ENCODE data around the gene GCSAM.
A peak's percentile ranks its signal among the peaks of the same experiment; 100 is the strongest.

GCSAM gene

DNA sequence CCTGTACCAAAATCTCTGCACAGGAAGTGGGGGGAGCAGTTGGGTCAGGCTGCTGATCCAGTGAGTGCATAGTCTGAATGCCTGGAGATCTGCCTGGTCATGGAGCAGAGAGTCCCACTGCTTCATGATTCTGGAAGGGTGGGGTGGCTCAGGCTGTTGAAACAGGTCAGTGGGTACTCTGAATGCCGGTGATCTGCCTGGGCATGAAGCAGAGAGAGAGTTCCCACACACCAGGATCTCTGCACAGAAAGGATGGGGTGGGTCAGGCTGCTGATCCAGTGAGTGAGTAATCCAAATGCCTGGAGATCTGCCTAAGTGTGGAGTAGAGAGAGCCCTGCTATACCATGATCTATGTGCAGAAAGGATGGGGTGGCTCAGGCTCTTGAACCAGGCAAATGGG, 16.1 kb upstream of the GCSAM start:
- Histone ChIP-seq H3K27me3 (ENCODE audit: insufficient read depth, low read length, poor library complexity) (no peaks in the 10 kb centered on the region), H3K36me3 (ENCODE audit: control insufficient read depth, insufficient read depth, low read length) (no peaks in the 10 kb centered on the region), H3K56ac (ENCODE audit: low read length) (no peak overlapping the region), H2BK15ac (replicated peaks; ENCODE audit: low read depth) (no peak overlapping the region), H2BK5ac (ENCODE audit: low read length) (no peak overlapping the region), H3K4me2 (ENCODE audit: low read length) (no peak overlapping the region), H4K5ac (ENCODE audit: low read length) (no peak overlapping the region), H2AK5ac (ENCODE audit: low read length) (no peak overlapping the region), H3K79me1 (ENCODE audit: low read length) (no peaks in the 10 kb centered on the region), H3K18ac (ENCODE audit: low read length) (no peak overlapping the region), H3K27ac (ENCODE audit: low read depth, low read length) (no peak overlapping the region), H3K4ac (ENCODE audit: low read depth, low read length) (no peak overlapping the region), H3K9ac (ENCODE audit: low read length) (no peak overlapping the region), H3K4me1 (ENCODE audit: control insufficient read depth, low read depth, low read length) (no peaks in the 10 kb centered on the region), H3K4me3 (ENCODE audit: low read length) (no peak overlapping the region), H3K79me2 (ENCODE audit: control insufficient read depth, insufficient read depth, low read length) (no peaks in the 10 kb centered on the region), H3K23ac (ENCODE audit: low read length) (no peak overlapping the region), H4K8ac (ENCODE audit: low read depth, low read length) (no peak overlapping the region), H2BK120ac (ENCODE audit: low read depth, low read length) (no peak overlapping the region)
- WGBS (ENCODE audit: extremely low coverage, insufficient coverage, low lambda C conversion rate), result no CpG with 5 or more reads among the region's 1 CpG
- no peak for DNase-seq

DNA sequence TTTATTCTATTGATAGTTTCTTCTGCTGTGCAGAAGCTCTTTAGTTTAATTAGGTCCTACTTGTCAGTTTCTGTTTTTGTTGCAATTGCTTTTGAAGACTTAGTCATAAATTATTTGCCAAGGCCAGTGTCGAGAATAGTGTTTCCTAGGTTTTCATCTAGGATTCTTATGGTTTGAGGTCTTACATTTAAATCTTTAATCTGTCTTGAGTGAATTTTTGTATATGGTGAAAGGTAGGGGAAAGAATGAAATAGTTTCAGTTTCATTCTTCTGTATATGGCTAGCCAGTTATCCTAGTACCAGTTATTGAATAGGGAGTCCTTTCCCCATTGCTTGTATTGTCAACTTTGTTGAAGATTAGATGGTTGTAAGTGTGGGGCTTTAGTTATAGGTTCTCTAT, 10.6 kb upstream of the GCSAM start:
- Histone ChIP-seq H3K4me3 (ENCODE audit: low read length) (no peak overlapping the region), H3K4me1 (ENCODE audit: control insufficient read depth, low read depth, low read length) (no peaks in the 10 kb centered on the region), H3K4me2 (ENCODE audit: low read length) (no peak overlapping the region), H3K36me3 (ENCODE audit: control insufficient read depth, insufficient read depth, low read length) (no peaks in the 10 kb centered on the region), H3K4ac (ENCODE audit: low read depth, low read length) (no peak overlapping the region), H3K9ac (ENCODE audit: low read length) (no peak overlapping the region), H3K27ac (ENCODE audit: low read depth, low read length) (no peak overlapping the region), H2BK15ac (replicated peaks; ENCODE audit: low read depth) (no peak overlapping the region), H2BK120ac (ENCODE audit: low read depth, low read length) (no peak overlapping the region), H3K79me1 (ENCODE audit: low read length) (no peaks in the 10 kb centered on the region), H3K23ac (ENCODE audit: low read length) (no peak overlapping the region), H2AK5ac (ENCODE audit: low read length) (no peak overlapping the region), H3K18ac (ENCODE audit: low read length) (no peak overlapping the region), H4K8ac (ENCODE audit: low read depth, low read length) (no peak overlapping the region), H4K5ac (ENCODE audit: low read length) (no peak overlapping the region), H2BK5ac (ENCODE audit: low read length) (no peak overlapping the region), H3K56ac (ENCODE audit: low read length) (no peak overlapping the region), H3K27me3 (ENCODE audit: insufficient read depth, low read length, poor library complexity) (no peaks in the 10 kb centered on the region), H3K79me2 (ENCODE audit: control insufficient read depth, insufficient read depth, low read length) (no peaks in the 10 kb centered on the region)
- DNase-seq, result no peak
- WGBS (ENCODE audit: extremely low coverage, insufficient coverage, low lambda C conversion rate), result no CpG with 5 or more reads among the region's 1 CpG

GRCh38 chr3:112143251-112143650, 10.2 kb upstream of the GCSAM start:
- H2AK5ac ChIP-seq (ENCODE audit: low read length), result no peak overlapping the region

DNA sequence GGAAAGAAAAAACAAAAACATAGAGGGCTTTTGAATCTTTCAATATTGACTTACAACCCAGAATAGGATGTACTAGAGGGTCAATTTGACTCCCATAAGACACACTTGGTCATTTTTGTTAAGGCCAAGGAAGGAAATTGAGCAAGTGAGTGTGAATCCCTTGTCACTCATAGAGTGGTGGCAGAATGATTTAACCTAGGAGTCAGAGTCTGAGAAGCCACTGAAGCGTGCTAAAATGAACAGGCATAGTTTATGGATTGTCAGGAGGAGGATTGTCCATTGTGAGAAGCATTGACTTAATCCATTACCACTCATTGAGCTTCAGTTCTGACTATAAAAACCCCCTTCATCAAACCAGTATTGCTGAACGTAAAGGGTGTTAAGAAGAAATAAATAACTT, 8.2 kb upstream of the GCSAM start:
- Histone ChIP-seq H4K5ac (ENCODE audit: low read length) (no peak overlapping the region), H3K4ac (ENCODE audit: low read depth, low read length) (no peak overlapping the region), H2AK5ac (ENCODE audit: low read length) (no peak overlapping the region), H3K79me1 (ENCODE audit: low read length) (no peaks in the 10 kb centered on the region), H3K36me3 (ENCODE audit: control insufficient read depth, insufficient read depth, low read length) (no peaks in the 10 kb centered on the region), H3K23ac (ENCODE audit: low read length) (no peak overlapping the region), H2BK5ac (ENCODE audit: low read length) (no peak overlapping the region), H3K79me2 (ENCODE audit: control insufficient read depth, insufficient read depth, low read length) (no peaks in the 10 kb centered on the region), H3K56ac (ENCODE audit: low read length) (no peak overlapping the region), H3K27me3 (ENCODE audit: insufficient read depth, low read length, poor library complexity) (no peaks in the 10 kb centered on the region), H3K4me3 (ENCODE audit: low read length) (no peak overlapping the region), H2BK120ac (ENCODE audit: low read depth, low read length) (no peak overlapping the region), H3K27ac (ENCODE audit: low read depth, low read length) (no peak overlapping the region), H3K18ac (ENCODE audit: low read length) (no peak overlapping the region), H3K4me2 (ENCODE audit: low read length) (no peak overlapping the region), H3K9ac (ENCODE audit: low read length) (no peak overlapping the region), H3K4me1 (ENCODE audit: control insufficient read depth, low read depth, low read length) (no peaks in the 10 kb centered on the region), H4K8ac (ENCODE audit: low read depth, low read length) (no peak overlapping the region), H2BK15ac (replicated peaks; ENCODE audit: low read depth) (no peak overlapping the region)
- no CpG with 5 or more reads among the region's 2 CpGs for WGBS (ENCODE audit: extremely low coverage, insufficient coverage, low lambda C conversion rate)
- no peak for DNase-seq

More at GRCh38 chr3:112143251-112143650, 10.2 kb upstream of the GCSAM start:
- Histone ChIP-seq H3K4me1 (ENCODE audit: control insufficient read depth, low read depth, low read length) (no peaks in the 10 kb centered on the region), H4K5ac (ENCODE audit: low read length) (no peak overlapping the region), H3K4ac (ENCODE audit: low read depth, low read length) (no peak overlapping the region), H3K9ac (ENCODE audit: low read length) (no peak overlapping the region), H3K27me3 (ENCODE audit: insufficient read depth, low read length, poor library complexity) (no peaks in the 10 kb centered on the region), H3K4me2 (ENCODE audit: low read length) (no peak overlapping the region), H3K56ac (ENCODE audit: low read length) (no peak overlapping the region), H3K4me3 (ENCODE audit: low read length) (no peak overlapping the region), H2BK15ac (replicated peaks; ENCODE audit: low read depth) (no peak overlapping the region), H3K79me1 (ENCODE audit: low read length) (no peaks in the 10 kb centered on the region), H2BK120ac (ENCODE audit: low read depth, low read length) (no peak overlapping the region), H3K36me3 (ENCODE audit: control insufficient read depth, insufficient read depth, low read length) (no peaks in the 10 kb centered on the region), H2BK5ac (ENCODE audit: low read length) (no peak overlapping the region), H3K79me2 (ENCODE audit: control insufficient read depth, insufficient read depth, low read length) (no peaks in the 10 kb centered on the region), H4K8ac (ENCODE audit: low read depth, low read length) (no peak overlapping the region), H3K18ac (ENCODE audit: low read length) (no peak overlapping the region), H3K27ac (ENCODE audit: low read depth, low read length) (no peak overlapping the region), H3K23ac (ENCODE audit: low read length) (no peak overlapping the region)
- no CpG with 5 or more reads among the region's 1 CpG for WGBS (ENCODE audit: extremely low coverage, insufficient coverage, low lambda C conversion rate)
- DNase-seq, result no peak

DNA sequence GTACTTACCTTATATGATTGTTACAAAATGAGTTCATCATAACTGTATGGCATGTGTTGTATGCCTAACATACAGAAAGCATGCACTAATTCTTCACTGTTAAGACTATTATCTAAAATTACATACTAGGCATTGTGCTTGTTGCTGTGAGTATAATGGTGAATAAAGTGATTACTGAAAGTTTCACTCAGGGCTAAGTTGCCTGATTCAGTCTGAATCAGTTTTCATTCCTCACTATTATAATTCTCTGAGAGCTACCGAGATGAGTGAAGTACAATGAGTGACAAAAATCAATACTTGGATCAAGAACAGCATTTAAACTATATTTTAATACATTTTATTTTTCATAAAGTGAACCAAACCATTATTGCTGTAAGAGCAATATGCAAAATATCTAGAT, 7.5 kb upstream of the GCSAM start:
- H3K27ac ChIP-seq (ENCODE audit: low read depth, low read length), result no peak overlapping the region
- H2AK5ac ChIP-seq (ENCODE audit: low read length), result no peak overlapping the region
- no peak overlapping the region for H2BK120ac ChIP-seq (ENCODE audit: low read depth, low read length)
- no peak overlapping the region for H3K56ac ChIP-seq (ENCODE audit: low read length)
- H2BK15ac ChIP-seq (replicated peaks; ENCODE audit: low read depth), result no peak overlapping the region
- H3K18ac ChIP-seq (ENCODE audit: low read length), result no peak overlapping the region
- H3K23ac ChIP-seq (ENCODE audit: low read length), result no peak overlapping the region
- no peak overlapping the region for H3K9ac ChIP-seq (ENCODE audit: low read length)
- no peaks in the 10 kb centered on the region for H3K4me1 ChIP-seq (ENCODE audit: control insufficient read depth, low read depth, low read length)
- no peaks in the 10 kb centered on the region for H3K79me2 ChIP-seq (ENCODE audit: control insufficient read depth, insufficient read depth, low read length)
- no peak for DNase-seq
- no peak overlapping the region for H3K4me2 ChIP-seq (ENCODE audit: low read length)
- no peaks in the 10 kb centered on the region for H3K27me3 ChIP-seq (ENCODE audit: insufficient read depth, low read length, poor library complexity)
- no peak overlapping the region for H3K4me3 ChIP-seq (ENCODE audit: low read length)
- H3K36me3 ChIP-seq (ENCODE audit: control insufficient read depth, insufficient read depth, low read length), result no peaks in the 10 kb centered on the region
- H4K8ac ChIP-seq (ENCODE audit: low read depth, low read length), result no peak overlapping the region
- WGBS (ENCODE audit: extremely low coverage, insufficient coverage, low lambda C conversion rate), result no CpG with 5 or more reads among the region's 1 CpG
- no peak overlapping the region for H2BK5ac ChIP-seq (ENCODE audit: low read length)
- no peaks in the 10 kb centered on the region for H3K79me1 ChIP-seq (ENCODE audit: low read length)
- H4K5ac ChIP-seq (ENCODE audit: low read length), result no peak overlapping the region
- H3K4ac ChIP-seq (ENCODE audit: low read depth, low read length), result no peak overlapping the region

GRCh38 chr3:112138219-112138969, 5.3 kb upstream of the GCSAM start:
- H3K79me1 ChIP-seq (ENCODE audit: low read length), result no peaks in the 10 kb centered on the region
- no peak overlapping the region for H4K5ac ChIP-seq (ENCODE audit: low read length)
- H3K79me2 ChIP-seq (ENCODE audit: control insufficient read depth, insufficient read depth, low read length), result no peaks in the 10 kb centered on the region
- no peak overlapping the region for H3K9ac ChIP-seq (ENCODE audit: low read length)
- no peak overlapping the region for H2BK5ac ChIP-seq (ENCODE audit: low read length)
- H3K4ac ChIP-seq (ENCODE audit: low read depth, low read length), result no peak overlapping the region
- H3K36me3 ChIP-seq (ENCODE audit: control insufficient read depth, insufficient read depth, low read length), result no peaks in the 10 kb centered on the region
- no peak overlapping the region for H3K4me2 ChIP-seq (ENCODE audit: low read length)
- no peak overlapping the region for H2BK120ac ChIP-seq (ENCODE audit: low read depth, low read length)
- no peak overlapping the region for H3K23ac ChIP-seq (ENCODE audit: low read length)
- no peak overlapping the region for H3K27ac ChIP-seq (ENCODE audit: low read depth, low read length)
- H3K56ac ChIP-seq (ENCODE audit: low read length), result no peak overlapping the region
- no CpG with 5 or more reads among the region's 1 CpG for WGBS (ENCODE audit: extremely low coverage, insufficient coverage, low lambda C conversion rate)
- no peak overlapping the region for H4K8ac ChIP-seq (ENCODE audit: low read depth, low read length)
- H3K27me3 ChIP-seq (ENCODE audit: insufficient read depth, low read length, poor library complexity), result no peaks in the 10 kb centered on the region
- H3K4me1 ChIP-seq (ENCODE audit: control insufficient read depth, low read depth, low read length), result peaks cover 2% of the 10 kb centered on the region
- no peak overlapping the region for H3K4me3 ChIP-seq (ENCODE audit: low read length)
- H3K18ac ChIP-seq (ENCODE audit: low read length), result no peak overlapping the region
- peak; percentile 13 for DNase-seq
- H2AK5ac ChIP-seq (ENCODE audit: low read length), result no peak overlapping the region
- H2BK15ac ChIP-seq (replicated peaks; ENCODE audit: low read depth), result no peak overlapping the region

Measured in mesendoderm (in vitro differentiated cells).